Measurements from ENCODE around the gene GMEB2.

Gene GMEB2

GRCh38 chr20:63549019-63549418, 77.9 kb downstream of the GMEB2 start:
- no peak for TF ChIP-seq CTCF (IDR thresholded peaks at IDR 0.05)
- TF ChIP-seq ZFX (IDR thresholded peaks at IDR 0.05; ENCODE audit: borderline replicate concordance) = no peak
- H3K27ac ChIP-seq = no peak overlapping the region

GRCh38 chr20:63548542-63548941, 78.4 kb downstream of the GMEB2 start:
- TF ChIP-seq ZFX (IDR thresholded peaks at IDR 0.05; ENCODE audit: borderline replicate concordance) (no peak), CTCF (IDR thresholded peaks at IDR 0.05) (no peak)
- no peak overlapping the region for H3K27ac ChIP-seq

GRCh38 chr20:63547725-63548480, 79.0 kb downstream of the GMEB2 start, which contains the start of gene SRMS:
Gene SRMS, minus strand, starts transcription at chr20:63547749. Its CDS starts 286 bp downstream, at chr20:63547463.
- no peak within 1 kb of the TSS for H3K27ac ChIP-seq
- TF ChIP-seq ZFX (IDR thresholded peaks at IDR 0.05; ENCODE audit: borderline replicate concordance) (no peak), CTCF (IDR thresholded peaks at IDR 0.05) (no peak)

GRCh38 chr20:63546956-63547724, 79.8 kb downstream of the GMEB2 start:
- TF ChIP-seq CTCF (IDR thresholded peaks at IDR 0.05) (no peak), ZFX (IDR thresholded peaks at IDR 0.05; ENCODE audit: borderline replicate concordance) (no peak)
- no peak overlapping the region for H3K27ac ChIP-seq

DNA sequence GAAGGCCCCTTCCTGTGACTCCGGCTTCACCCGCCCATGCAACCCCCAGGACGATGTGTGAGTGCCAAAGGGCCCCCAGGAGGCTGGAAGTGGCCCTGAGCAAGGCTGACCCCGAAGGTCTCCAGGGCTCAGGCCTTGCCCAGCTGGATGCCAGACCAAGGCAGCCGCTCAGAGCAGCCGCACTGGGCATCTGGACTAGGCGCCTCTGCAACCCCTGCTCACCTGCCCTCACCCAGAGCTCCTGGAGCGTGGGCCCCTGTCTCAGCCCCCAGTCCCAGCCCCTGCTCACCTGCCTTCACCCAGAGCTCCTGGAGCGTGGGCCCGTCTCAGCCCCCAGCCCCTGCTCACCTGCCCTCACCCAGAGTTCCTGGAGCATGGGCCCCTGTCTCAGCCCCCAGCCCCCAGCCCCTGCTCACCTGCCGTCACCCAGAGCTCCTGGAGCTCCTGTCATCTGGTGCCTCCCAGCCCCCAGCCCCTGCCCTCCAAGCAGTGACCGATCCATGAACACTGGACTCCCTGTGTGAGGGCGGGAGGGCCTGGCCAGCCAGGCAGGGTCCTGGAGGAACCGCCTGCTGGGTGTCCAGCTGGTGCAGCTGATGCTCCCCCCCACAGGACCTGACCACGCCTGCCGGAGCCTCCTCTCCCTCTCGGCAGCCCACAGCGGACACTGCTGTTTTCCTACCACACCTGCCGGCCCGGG, 80.5 kb downstream of the GMEB2 start:
- TF ChIP-seq CTCF (IDR thresholded peaks at IDR 0.05) = no peak
- no peak for TF ChIP-seq ZFX (IDR thresholded peaks at IDR 0.05; ENCODE audit: borderline replicate concordance)
- no peak overlapping the region for H3K27ac ChIP-seq

DNA sequence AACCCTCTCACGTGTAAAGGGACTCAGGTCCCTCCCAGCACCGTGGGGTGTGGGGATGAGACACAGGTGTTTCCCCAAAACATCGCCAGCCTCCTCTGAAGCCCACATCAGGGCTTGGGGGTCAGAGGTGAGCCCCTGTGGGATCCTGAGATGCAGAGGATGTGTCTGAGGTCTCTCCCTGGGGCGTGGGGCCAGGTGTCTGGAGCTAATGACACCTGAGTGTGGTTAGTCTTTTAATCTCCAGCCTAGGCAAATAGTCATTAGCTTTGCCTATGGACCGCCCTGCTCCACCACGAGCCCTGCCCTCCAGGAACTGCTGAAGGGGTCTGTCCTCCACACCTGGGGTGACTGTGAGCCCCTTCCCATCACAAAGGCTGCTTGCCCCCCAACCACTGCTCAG, 81.1 kb downstream of the GMEB2 start:
- no peak overlapping the region for H3K27ac ChIP-seq
- TF ChIP-seq CTCF (IDR thresholded peaks at IDR 0.05) = no peak
- TF ChIP-seq ZFX (IDR thresholded peaks at IDR 0.05; ENCODE audit: borderline replicate concordance) = no peak

Measured in 22Rv1 (cell line).